GM21390 (cell line): Measurements from ENCODE around the gene BBS9.

Experiments
- ATAC-seq: cut with Tn5 transposase; IDR thresholded peaks from one replicate; pipeline ENCODE4 v1.9.1; 2021; ENCODE audit not compliant: unreplicated experiment

The BBS9 gene

GRCh38 chr7:33591490-33591889 is 462.1 kb downstream of the BBS9 start:
- ATAC-seq, result no peak

DNA sequence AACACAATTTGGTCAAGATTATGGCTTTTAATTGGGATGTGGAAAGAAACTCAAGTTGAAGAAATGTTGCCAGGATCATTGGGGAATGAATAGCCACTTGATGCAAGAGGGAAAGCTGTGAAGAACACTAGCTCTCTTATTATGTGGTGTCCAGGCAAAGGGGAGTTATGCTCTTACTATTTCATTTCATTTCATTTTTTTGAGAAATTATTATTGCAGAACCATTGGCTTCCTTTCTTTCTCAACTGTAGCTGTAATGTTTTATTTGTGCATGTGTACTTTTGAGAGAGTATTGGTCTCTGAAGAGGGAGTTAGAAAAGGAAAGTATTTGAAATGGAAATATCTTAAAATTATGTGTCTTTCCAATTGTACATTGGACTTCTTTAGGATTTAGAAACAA is 463.4 kb downstream of the BBS9 start:
- no peak for ATAC-seq

DNA sequence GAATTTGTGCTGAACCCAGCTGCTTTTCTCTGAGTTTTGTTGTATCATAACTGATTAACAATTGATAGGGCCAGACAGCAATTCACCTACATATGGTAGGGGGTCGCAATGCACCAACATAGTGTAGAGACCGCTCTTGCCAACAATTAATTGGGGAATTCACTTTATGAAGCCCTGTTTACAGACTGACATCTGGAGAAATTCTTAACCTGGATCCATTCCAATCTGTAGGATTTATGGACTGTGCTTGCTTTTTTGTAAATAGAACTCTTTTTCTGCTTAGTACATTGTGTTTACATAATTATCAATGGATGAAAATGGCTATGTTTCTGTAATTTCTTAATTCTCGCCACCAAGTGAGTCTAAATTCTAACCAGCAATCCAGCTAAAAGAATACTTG is 464.2 kb downstream of the BBS9 start:
- ATAC-seq, result no peak

GRCh38 chr7:33596686-33597085 is 467.3 kb downstream of the BBS9 start:
- no peak for ATAC-seq

GRCh38 chr7:33597181-33597580 is 467.8 kb downstream of the BBS9 start:
- no peak for ATAC-seq

- ATAC-seq, result no peak
Observed at GRCh38 chr7:33601101-33601500, 471.7 kb downstream of the BBS9 start.

GRCh38 chr7:33601884-33602283 is 472.5 kb downstream of the BBS9 start:
- ATAC-seq, result no peak

DNA sequence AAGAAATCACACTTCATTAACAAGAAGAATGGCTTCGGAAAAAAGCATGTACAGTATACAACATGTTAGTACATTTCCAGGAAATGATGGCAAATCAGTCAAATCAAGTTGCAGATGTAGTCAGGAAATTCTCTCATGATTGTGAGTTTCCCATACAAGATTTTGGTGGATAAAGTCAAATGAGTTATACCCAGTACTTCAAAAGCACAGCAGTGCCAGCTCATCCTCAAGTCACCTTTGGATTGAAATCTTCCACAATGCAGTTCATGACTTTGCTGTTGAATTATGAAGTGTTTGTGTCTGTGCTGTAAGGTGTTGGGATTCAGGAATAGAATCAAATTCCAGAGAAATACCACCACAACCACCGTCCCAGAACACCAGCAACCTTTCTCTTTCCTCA is 474.7 kb downstream of the BBS9 start:
- ATAC-seq, result no peak

- ATAC-seq, result no peak
Observed at GRCh38 chr7:33610918-33611317, 481.6 kb downstream of the BBS9 start.

DNA sequence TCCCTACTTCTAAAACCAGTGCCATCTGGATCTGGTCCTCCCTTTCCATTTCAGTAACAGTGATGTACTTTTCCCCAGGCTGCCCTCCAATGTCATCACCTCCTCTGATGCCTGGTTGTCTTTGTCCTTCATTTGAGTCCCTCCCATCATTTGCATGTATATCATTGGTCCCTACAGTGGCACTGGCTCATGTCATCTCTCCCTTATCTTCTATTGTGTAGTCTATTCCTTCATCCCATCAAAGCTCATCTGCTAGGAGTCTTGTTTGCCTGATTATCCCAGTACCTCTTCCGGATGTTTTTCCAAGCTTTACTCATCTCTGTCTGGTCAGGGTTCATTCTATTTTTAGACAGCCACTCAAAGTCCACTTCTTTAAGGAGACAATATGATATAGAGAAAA is 483.1 kb downstream of the BBS9 start:
- ATAC-seq, result no peak

- no peak for ATAC-seq
Observed at GRCh38 chr7:33614357-33615117, 485.2 kb downstream of the BBS9 start.

DNA sequence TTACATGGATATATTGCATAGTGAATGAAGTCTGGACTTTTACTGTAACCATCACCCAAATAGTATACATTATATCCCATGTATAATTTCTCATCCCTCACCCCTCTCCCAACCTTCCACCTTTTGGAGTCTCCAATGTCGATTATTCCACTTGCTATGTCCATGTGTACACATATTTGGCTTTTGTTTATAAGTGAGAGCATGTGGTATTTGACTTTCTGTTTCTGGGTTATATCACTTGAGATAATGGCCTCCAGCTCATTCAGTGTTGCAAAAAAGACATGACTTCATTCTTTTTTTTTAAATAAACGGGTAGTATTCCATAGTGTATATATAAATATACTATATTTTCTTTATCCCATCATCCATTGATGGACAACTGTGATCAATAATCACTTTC is 487.4 kb downstream of the BBS9 start:
- ATAC-seq, result no peak

GRCh38 chr7:33619264-33619663 is 489.9 kb downstream of the BBS9 start:
- ATAC-seq, result no peak

- ATAC-seq, result no peak
Observed at GRCh38 chr7:33623267-33623666, 493.9 kb downstream of the BBS9 start.

DNA sequence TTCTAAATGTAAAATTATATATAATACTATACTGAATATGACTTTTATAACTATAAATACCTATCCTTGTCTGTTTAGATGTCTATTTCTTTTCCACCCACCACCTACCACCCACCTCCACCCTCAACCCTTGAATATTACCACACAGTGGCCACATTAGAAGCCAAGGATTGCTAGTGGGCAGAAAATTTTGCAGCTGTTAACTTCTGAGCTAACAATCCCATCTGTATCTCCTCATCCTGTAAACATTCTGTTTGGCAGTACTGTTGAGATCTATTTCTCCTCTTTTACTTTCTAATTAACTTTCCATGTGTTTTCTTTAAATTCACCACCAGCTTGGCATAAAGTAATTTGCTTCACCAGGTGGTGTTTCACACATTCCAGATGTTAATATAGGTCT is 494.9 kb downstream of the BBS9 start:
- ATAC-seq, result no peak

- no peak for ATAC-seq
Observed at GRCh38 chr7:33626869-33627268, 497.5 kb downstream of the BBS9 start.

- ATAC-seq, result no peak
Observed at GRCh38 chr7:33627741-33628140, 498.4 kb downstream of the BBS9 start.

DNA sequence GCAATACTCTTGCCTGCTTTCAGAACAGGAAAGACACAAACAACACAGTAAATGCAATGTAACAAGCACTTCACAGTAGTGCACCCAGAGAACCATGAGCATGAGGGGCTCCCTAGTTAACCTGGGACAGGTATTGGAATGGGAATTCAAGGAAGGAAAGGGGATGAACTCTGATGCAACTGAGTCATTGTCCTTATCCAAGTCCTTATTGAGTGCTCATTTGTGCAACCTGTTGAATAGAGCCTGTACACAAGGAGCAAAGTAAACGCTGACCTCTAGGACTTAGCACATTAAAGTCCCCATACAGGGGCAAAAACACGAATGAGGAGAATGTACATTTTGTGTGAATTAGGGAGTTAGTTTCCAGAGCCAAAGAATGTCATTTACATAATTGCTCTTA is 499.5 kb downstream of the BBS9 start:
- no peak for ATAC-seq

DNA sequence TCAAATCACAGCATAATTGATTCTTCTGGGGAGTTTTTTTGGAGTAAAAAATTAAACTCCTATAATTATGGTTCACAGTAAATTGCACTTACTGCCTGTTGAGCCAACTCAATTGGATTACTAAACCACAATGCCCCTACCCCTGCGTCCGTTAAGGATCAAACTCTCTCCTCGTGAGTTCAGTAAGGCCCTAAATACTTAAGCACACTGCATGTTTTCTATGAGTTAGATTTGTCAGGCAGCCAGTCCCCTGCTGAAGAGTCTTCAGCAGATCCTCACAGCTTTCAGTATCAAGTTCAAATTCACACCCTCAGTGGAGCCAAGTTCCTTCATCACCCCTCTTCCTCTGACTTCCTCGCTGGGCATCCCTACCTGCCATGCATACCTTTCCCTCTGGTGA is 501.0 kb downstream of the BBS9 start:
- ATAC-seq, result no peak

DNA sequence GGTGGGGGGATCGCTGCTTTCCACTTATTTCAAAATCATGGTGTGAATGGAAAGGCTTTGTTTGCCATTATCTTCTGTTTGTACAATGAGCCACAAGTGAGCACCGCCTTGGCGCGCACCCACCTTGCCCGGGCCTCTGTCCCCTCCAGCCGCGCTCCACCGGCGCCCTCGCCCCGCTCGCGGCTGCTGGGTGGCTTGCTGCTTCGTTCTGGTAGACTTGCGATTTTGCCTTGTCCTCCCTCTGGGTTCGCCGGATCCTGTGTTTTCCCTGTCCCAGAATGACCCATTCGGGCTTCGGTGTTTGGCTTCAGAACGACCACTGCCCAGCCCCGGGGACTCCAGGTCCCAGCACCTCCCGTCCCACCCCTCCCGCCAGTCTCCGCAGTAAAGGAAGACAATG is 503.0 kb downstream of the BBS9 start:
- no peak for ATAC-seq

GRCh38 chr7:33632840-33633525 is 503.6 kb downstream of the BBS9 start:
- ATAC-seq, result no peak

DNA sequence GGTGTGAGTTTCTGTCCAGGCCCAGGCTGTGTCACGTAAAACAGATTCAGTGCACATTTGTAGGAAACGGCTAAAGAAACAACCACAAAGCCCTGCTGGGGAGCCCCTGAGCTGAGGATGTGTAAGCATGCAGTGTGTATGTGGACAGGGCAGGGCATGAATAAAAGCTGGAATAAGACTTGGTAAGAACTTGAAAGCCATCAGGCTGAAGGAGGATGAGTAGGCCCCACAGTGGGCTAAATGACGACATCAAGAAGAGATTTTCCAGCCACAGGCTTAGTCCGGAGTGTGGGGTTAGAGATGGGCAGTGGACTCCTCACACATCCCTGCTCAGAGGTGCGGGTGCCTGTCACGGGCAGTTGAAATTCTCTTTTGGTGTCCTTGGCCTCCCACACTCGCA is 505.2 kb downstream of the BBS9 start:
- ATAC-seq, result no peak

- no peak for ATAC-seq
Observed at GRCh38 chr7:33636359-33636758, 507.0 kb downstream of the BBS9 start.
